Stimulated activated effector memory CD8-positive, alpha-beta T cell treated with anti-CD3 and anti-CD28 coated beads, Interleukin-12 subunit alpha, Interleukin-12 subunit beta, amount 100 ng/mL, for 72 hours (primary cell): Measurements from ENCODE around the gene MBL2.

ENCODE experiments used
- ATAC-seq: fragments of 150-1000 bp; cut with Tn5 transposase; 2 replicates; pipeline ENCODE4 v1.10.0; 2021
- DNase-seq, 2 donors: peaks; one replicate each; pipeline ENCODE4 v3.0.0; 2021 to 2022; ENCODE audit warnings: low spot score in 2 of 2
- H3K27ac Mint-ChIP-seq: one replicate; pipeline ENCODE4 v1.8.0; 2022; ENCODE audit warnings: mild to moderate bottlenecking, mixed read lengths
- H3K36me3 Mint-ChIP-seq: one replicate; pipeline ENCODE4 v1.8.0; 2022; ENCODE audit warnings: mild to moderate bottlenecking, mixed read lengths
- H3K4me1 Mint-ChIP-seq: one replicate; pipeline ENCODE4 v1.8.0; 2022; ENCODE audit warnings: mixed read lengths
- H3K4me3 Mint-ChIP-seq: one replicate; pipeline ENCODE4 v1.8.0; 2022; ENCODE audit warnings: mild to moderate bottlenecking, mixed read lengths
- H3K9me3 Mint-ChIP-seq: one replicate; pipeline ENCODE4 v1.8.0; 2022; ENCODE audit warnings: mixed read lengths

MBL2 gene

DNA sequence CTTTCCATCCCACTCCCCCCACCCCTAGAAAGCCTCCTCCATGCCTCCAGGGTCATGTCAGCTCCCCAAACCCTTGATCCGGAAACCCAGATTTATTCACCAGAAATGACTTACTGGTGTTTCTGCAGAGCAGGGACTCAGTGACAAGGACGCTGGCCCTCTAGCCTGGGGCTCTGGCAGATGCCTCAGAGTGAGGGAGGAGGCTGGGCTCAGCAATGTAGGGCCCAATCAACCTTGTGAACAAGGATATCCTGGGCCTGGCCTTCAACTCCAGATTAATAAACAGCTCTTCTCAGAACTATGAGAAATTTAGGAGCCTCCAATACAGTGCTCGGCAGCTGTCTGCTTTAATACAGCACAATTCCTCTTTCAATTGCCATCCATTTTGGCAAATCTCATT is at the start of gene MBL2:
TSS of gene MBL2 (minus strand) at position 162 of the 400 bp plus-strand sequence. CDS start 1,149 bp downstream, outside the sequence.
- H3K27ac Mint-ChIP-seq, result no peak within 1 kb of the TSS
- H3K36me3 Mint-ChIP-seq, result no peaks in the 10 kb centered on the region
- peaks cover 21% of the 10 kb centered on the region for H3K9me3 Mint-ChIP-seq
- no peak within 1 kb of the TSS for H3K4me3 Mint-ChIP-seq
- ATAC-seq, result no peak
- DNase-seq, result no peak
- H3K4me1 Mint-ChIP-seq, result no peaks in the 10 kb centered on the region

DNA sequence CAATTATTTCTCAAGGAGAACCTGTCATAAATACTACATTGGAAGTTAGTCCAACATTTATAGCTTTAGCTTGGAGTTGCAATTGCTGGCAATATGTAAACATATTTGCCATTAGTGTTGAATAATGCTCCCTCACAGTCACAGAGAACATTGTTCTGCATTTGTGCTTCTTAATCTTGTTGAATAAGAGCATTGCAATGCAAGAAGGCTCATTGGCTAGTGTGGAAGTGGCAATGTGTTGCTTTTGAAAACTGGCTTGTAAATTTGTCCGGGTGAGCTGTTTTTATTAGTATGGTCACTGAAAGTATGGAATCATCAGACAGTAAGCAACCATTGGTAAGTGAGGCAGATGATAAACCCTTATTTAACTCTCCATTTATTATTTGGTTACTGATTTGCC is 47.7 kb upstream of the MBL2 start:
- no peak overlapping the region for H3K27ac Mint-ChIP-seq
- H3K36me3 Mint-ChIP-seq, result no peaks in the 10 kb centered on the region
- H3K4me3 Mint-ChIP-seq, result no peak overlapping the region
- H3K4me1 Mint-ChIP-seq, result no peaks in the 10 kb centered on the region
- ATAC-seq (no peak), DNase-seq (no peak)
- H3K9me3 Mint-ChIP-seq, result peaks cover 10% of the 10 kb centered on the region

DNA sequence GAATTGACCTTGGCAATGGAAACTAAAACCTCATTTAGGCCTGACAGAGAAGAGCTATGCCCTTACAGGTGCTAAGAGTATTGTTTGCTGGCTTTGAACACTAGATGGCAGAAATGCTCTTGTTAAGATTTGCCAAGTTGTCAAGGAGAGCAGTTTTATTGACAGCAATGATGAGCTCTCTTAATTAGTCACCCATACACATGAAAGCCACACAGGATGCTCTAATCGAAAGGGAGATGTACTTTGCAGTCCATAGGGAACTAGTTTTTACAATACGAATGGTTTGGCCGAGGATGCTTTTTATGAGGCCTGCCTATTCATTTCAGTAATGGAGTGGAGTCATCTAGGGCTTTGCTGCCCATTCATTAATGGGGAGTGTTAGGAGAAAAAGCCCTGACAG is 45.4 kb upstream of the MBL2 start:
- no peak overlapping the region for H3K27ac Mint-ChIP-seq
- ATAC-seq (peak; percentile 46), DNase-seq (no peak)
- H3K4me1 Mint-ChIP-seq, result no peaks in the 10 kb centered on the region
- H3K36me3 Mint-ChIP-seq, result no peaks in the 10 kb centered on the region
- H3K4me3 Mint-ChIP-seq, result no peak overlapping the region
- peaks cover 16% of the 10 kb centered on the region for H3K9me3 Mint-ChIP-seq

DNA sequence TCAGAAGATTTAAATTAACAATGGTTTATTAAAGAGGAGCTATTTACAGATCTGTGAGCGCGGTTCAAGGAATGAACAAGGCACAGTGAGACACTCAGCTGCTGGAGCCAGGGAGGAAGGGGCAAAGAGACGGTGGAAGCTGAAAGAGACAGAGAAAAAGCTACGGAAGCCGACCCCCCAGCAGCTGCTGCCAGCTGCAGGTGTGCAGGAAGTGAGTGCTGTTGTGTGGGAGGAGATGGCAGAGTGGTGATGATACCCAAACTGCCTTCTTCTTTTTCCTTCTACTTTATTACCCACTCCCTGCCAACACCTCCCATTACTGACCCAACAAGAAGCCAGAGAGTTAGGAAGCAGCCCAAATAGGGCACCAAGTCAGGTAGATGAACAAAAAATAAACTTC is 41.9 kb upstream of the MBL2 start:
- Mint-ChIP-seq H3K27ac (no peak overlapping the region), H3K4me1 (no peaks in the 10 kb centered on the region)
- no peak for ATAC-seq

DNA sequence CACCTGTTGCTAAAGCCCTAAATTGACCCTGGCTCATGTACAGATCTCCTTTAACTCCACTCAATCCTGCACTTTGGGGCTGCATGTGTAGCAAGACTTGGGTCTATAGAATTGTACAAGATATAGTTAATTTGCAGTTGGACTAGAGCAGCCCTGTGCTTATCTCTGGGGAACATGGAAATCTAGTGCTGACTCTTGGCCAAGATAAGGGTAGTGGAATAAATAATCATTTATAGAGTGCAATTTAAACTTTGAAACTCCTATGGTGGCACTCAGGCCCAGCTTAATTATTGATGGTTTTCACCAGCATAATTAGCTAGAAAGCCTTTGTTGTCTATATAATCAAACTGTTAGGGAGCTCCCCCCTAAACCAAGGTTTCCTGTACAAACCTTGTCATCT is 39.2 kb upstream of the MBL2 start:
- Mint-ChIP-seq H3K4me3 (no peak overlapping the region), H3K9me3 (peaks cover 16% of the 10 kb centered on the region), H3K36me3 (no peaks in the 10 kb centered on the region), H3K4me1 (no peaks in the 10 kb centered on the region), H3K27ac (no peak overlapping the region)
- ATAC-seq, result no peak
- DNase-seq, result no peak

More for the DNA sequence above, 41.9 kb upstream of the MBL2 start:
- Mint-ChIP-seq H3K36me3 (no peaks in the 10 kb centered on the region), H3K4me3 (no peak overlapping the region), H3K9me3 (peaks cover 10% of the 10 kb centered on the region)
- DNase-seq, result no peak

DNA sequence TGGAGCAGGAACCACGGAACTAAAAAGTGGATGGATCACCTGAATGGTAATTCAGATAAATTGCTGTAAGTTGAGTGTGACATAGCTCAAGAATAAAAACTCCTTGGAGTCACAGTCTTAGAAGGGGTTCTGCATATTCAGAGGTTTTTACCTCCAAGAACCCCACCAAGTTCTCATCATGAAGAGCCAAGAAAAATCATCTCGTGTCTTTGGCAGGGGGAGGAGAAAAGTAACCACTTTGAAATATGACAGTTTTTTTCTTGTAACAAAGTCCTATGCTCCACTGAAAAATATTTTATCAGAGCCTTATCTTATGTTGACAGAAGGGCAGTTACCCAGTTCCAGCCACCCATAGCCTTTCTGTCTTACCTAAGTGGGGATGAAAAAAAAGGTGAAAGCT is 38.2 kb upstream of the MBL2 start:
- H3K4me1 Mint-ChIP-seq, result no peaks in the 10 kb centered on the region
- ATAC-seq (no peak), DNase-seq (no peak)
- peaks cover 15% of the 10 kb centered on the region for H3K9me3 Mint-ChIP-seq
- no peak overlapping the region for H3K4me3 Mint-ChIP-seq
- no peak overlapping the region for H3K27ac Mint-ChIP-seq
- H3K36me3 Mint-ChIP-seq, result no peaks in the 10 kb centered on the region

DNA sequence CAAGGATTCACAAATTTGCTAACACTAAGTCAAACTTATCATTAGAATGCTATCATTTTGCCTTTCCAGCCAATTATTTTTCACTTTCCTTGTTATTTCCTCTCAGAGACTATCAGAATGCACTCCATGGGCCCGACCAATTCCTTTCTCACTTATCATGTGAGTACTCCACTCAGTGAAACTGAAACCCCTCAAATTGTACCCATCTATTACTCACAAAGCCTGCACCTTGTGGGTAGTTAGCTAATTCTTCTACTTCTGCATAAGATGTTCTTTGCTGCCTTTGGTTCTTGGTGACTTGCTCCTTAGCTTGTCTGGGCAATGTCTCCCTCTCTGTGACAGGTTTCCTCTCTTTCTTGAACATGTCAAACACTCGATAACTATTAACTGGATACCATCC is 35.2 kb upstream of the MBL2 start:
- H3K36me3 Mint-ChIP-seq, result no peaks in the 10 kb centered on the region
- ATAC-seq (no peak), DNase-seq (no peak)
- peaks cover 6% of the 10 kb centered on the region for H3K9me3 Mint-ChIP-seq
- no peak overlapping the region for H3K4me3 Mint-ChIP-seq
- H3K27ac Mint-ChIP-seq, result no peak overlapping the region
- no peaks in the 10 kb centered on the region for H3K4me1 Mint-ChIP-seq

DNA sequence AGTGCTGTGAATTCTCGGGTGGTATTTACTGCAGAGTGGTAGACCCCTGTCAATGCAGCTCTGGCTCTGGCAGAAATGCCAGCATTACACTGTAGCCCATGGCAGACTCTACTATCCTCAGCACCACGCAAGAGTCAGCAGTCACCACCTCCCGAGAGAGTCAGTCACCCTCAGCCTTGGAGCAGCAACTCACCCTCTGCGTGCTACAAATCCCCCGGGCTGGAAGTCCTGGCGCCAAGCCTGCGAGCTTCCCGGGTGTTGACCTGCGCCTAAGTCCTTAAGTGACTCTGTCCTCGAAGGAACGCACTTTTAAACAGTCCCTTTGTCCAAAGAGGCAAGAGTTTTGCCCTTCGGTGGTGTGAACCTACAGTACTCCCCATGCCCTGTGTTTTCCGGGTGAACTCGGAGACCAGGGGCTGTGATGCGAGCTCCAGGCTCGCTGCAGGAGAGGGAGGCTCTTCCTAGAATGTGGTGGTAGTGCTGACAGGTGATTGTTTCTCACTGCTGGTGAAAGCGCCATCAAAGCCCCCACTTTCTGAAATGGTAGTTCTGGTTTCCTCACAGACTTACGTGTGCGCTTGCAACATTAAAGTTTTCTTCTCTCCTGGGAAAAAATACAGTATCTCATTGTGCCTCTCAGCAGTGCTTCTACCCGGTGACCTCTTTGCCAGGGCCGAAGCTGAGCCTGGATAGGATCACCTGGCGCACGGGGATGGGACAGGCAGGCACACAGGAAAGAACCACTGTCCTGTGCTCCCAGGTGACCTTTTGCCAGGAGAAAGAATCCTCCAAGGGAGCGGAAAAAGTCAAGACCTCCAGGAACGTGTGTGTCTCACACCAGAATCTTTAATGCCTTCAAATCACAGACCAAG is 33.1 kb upstream of the MBL2 start:
- Mint-ChIP-seq H3K27ac (no peak overlapping the region), H3K9me3 (peaks cover 10% of the 10 kb centered on the region), H3K4me3 (no peak overlapping the region), H3K4me1 (no peaks in the 10 kb centered on the region), H3K36me3 (no peaks in the 10 kb centered on the region)
- no peak for ATAC-seq
- DNase-seq, result no peak

DNA sequence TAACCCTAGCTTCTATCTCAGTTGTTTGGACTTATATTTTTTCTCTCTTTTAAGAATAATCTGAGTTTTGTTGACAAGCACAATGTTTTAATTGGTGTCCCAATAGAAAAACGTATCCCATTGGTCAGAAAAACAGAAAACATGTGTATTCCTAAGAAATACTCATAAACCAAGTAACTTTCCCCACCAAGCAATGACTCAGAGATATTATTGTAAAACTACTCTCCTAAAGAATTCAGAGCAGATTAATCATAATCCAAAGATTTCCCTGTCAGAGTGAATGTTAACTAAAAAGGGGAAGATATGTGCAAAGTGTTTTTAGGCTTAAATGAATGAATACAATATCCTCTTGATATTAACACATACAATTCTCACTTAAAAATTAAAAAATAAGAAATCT is 29.4 kb upstream of the MBL2 start:
- peaks cover 19% of the 10 kb centered on the region for H3K9me3 Mint-ChIP-seq
- no peaks in the 10 kb centered on the region for H3K4me1 Mint-ChIP-seq
- ATAC-seq (no peak), DNase-seq (no peak)
- H3K27ac Mint-ChIP-seq, result no peak overlapping the region
- no peaks in the 10 kb centered on the region for H3K36me3 Mint-ChIP-seq
- H3K4me3 Mint-ChIP-seq, result no peak overlapping the region

DNA sequence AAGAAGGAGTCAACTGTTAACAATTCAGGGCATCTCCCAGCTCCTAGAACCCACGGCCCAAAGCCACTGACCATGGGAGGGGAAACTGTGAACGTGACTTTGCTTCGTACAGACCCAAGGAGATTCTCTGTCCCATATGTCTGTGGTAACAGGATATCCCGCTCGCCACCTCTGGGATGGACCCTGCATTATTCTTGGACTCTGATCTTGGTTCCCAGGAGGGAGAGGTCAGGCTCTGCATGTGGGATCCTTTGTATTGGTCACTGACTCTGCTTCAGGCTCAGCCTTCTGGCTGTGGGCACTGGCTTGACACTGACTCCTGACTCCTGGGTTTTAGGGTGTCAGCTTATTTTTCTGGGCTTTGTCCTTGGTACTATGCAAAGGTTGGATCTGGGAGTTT is 13.5 kb upstream of the MBL2 start:
- Mint-ChIP-seq H3K36me3 (no peaks in the 10 kb centered on the region), H3K27ac (no peak overlapping the region), H3K4me3 (no peak overlapping the region), H3K9me3 (peaks cover 13% of the 10 kb centered on the region), H3K4me1 (no peaks in the 10 kb centered on the region)
- no peak for ATAC-seq
- DNase-seq, result no peak

DNA sequence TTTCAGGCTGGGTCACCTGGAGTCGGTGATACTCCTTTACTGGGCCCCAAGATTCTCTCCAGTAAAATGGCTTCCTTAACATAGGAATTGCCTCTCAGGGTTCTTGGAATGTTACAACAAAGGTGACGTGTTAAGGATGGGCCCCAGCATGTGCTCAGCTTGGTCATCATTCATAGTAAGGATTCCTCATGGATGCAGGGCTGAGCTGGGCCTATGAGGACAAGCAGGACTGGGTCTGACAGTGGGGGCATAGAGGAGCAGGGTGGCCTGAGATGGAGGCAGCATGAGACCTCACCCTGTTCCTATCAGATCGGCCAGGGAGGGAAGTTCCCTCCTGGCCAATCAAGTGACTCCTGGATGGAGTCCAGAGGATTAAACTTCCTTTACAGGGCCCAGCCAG is 12.8 kb upstream of the MBL2 start:
- Mint-ChIP-seq H3K27ac (no peak overlapping the region), H3K4me3 (no peak overlapping the region), H3K9me3 (peaks cover 13% of the 10 kb centered on the region), H3K4me1 (no peaks in the 10 kb centered on the region), H3K36me3 (no peaks in the 10 kb centered on the region)
- peak; percentile 8 for ATAC-seq
- no peak for DNase-seq

DNA sequence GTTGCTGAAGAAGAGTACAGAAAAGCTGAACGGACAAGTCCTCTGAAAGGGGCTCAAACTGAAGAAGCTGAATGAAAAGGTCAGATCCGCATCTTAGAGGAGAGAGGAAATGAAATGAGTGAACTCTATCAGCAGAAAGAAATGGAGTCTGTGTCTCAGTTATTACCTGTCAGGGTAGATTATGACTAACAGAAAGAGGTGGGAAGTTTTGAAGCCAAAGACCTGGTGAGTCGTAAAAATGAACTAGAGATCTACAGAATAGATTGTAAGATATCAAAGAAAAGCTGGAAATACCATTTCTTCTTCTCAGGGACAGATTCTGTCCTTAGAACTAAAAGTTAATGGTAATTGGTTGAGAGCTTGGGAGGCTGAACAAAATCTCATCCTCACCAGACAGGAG is 11.1 kb upstream of the MBL2 start:
- DNase-seq (no peak), ATAC-seq (no peak)
- Mint-ChIP-seq H3K9me3 (peaks cover 18% of the 10 kb centered on the region), H3K27ac (no peak overlapping the region), H3K4me1 (no peaks in the 10 kb centered on the region), H3K4me3 (no peak overlapping the region), H3K36me3 (no peaks in the 10 kb centered on the region)

DNA sequence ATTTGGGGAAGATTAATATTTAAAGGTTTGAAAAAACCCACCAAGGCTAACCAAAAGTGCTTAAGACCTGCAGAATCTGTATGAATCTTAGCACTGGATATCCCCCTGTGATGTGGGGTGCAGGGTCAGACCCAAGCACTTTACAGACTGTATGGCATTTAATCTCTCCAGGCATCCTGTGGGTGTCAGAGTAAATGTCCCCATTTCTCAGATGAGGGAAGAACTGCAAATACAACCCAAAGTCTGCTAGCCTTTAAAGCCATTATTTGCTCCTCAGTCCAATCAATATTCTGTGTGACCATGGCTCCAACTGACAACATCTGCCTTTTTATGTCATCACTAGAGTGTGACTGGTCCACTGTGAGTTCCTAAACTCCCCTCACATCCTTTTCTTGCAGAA is 10.0 kb upstream of the MBL2 start:
- H3K36me3 Mint-ChIP-seq, result no peaks in the 10 kb centered on the region
- H3K4me3 Mint-ChIP-seq, result no peak overlapping the region
- H3K4me1 Mint-ChIP-seq, result no peaks in the 10 kb centered on the region
- ATAC-seq (no peak), DNase-seq (no peak)
- peaks cover 10% of the 10 kb centered on the region for H3K9me3 Mint-ChIP-seq
- H3K27ac Mint-ChIP-seq, result no peak overlapping the region

DNA sequence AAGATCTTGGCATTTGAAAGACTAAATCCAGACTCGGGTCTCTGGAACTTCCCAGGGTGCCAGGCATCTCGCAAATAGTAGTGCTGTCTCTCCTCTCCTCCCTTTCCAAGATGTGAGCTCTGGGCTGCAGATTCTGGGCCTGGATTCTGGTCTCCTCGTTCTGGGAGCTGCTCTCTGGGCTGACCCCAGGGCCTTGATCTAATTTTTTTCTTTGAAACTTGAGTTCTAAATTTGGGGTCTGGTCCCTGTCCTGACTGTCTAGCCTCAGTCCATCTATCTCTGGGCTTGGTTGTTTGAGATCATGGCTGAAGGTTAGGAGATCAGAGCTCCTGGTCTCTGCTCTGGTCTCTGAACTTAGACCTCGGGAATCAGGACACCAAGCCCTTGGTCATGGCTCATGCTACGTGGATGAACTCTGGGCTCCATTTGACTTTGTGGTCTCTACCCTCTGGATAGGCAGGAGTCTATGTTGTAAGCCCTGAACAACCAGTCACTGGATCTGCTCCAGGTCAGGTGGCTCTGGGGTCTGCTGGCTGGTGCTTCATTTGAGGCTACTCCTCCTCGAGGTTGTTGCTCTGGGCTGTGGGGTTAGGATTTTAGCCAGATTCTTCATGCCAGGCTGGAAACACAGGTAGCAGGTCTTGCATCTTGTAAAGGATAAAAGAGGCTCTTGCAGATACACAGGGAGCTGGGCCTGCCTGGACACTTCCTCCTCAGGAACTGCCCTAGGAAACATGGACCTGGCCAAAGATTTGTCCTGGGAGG is 8.0 kb upstream of the MBL2 start:
- Mint-ChIP-seq H3K27ac (no peak overlapping the region), H3K4me1 (no peaks in the 10 kb centered on the region), H3K36me3 (no peaks in the 10 kb centered on the region), H3K4me3 (no peak overlapping the region), H3K9me3 (peaks cover 16% of the 10 kb centered on the region)
- DNase-seq, result no peak
- ATAC-seq, result no peak

DNA sequence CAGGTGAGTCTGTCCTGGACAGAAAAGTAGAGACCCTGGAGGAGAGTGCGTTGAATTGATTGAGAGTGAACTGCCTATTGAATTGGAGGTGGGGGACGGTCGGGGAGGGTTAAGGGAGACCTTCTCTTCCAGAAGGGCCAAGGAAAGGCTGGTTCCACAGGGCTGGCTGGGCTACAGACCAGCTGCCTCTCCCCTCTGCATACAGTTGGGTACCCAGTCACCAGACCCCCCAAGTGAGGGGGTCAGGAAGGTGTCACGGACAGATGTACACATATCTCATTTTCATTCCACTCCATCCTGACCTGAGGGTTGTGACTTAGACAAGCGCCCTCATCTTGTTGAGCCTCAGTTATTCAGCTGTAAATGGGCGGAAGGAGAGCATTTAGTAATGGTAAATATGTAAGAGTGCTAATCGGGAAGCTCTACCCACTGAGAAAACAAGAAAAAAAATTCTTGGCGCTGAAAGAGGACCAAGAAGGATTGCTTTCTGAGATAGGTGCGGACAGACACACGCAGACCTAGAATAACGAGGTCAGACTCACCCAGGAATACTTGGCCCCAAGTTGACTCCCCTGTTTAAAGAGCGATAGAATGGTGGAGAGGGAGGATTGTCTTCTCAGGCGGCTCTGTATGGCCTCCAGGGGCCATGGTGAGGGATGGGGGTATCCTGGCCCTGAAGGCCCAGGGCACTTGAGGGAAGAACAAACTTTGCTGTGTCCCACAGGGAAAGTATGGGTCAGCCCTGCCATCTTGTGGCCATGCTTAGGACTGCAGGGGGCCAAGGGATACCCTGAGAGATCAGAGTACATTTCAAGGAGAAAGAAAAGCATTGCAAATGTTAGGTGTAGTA is 7.2 kb upstream of the MBL2 start:
- DNase-seq (peak; percentile 6 to 61), ATAC-seq (peak; percentile 35)
- H3K4me1 Mint-ChIP-seq, result no peaks in the 10 kb centered on the region

More for the DNA sequence above, 7.2 kb upstream of the MBL2 start:
- no peak overlapping the region for H3K4me3 Mint-ChIP-seq
- no peaks in the 10 kb centered on the region for H3K36me3 Mint-ChIP-seq
- H3K9me3 Mint-ChIP-seq, result peaks cover 20% of the 10 kb centered on the region
- no peak overlapping the region for H3K27ac Mint-ChIP-seq
